K562 (cell line): ENCODE data around the gene ZBTB46. TPM values are rescaled to one million over a fixed set of nuclear protein-coding genes. Genes with fewer than 3 reads are reported as not detected.

ENCODE experiments used
- ARID3B ChIP-seq: fragments of 250-450 bp; sonication (Bioruptor Pico); IDR thresholded peaks from 2 replicates; pipeline ENCODE4 v1.4.0; 2020; ENCODE audit warnings: borderline replicate concordance
- BDP1 ChIP-seq: IDR thresholded peaks from 3 replicates; pipeline ENCODE4 v1.6.1; 2011; ENCODE audit not compliant: insufficient read length, insufficient read depth
- C11orf30 ChIP-seq: fragments of 450-650 bp; IDR thresholded peaks from 2 replicates; pipeline ENCODE4 v1.6.1; 2016; ENCODE audit warnings: low read depth, mild to moderate bottlenecking
- CREB5 ChIP-seq: fragments of 250-450 bp; sonication (Bioruptor Pico); IDR thresholded peaks from 2 replicates; pipeline ENCODE4 v1.5.0; 2020; ENCODE audit warnings: mild to moderate bottlenecking
- KAT7 ChIP-seq: sonication (generic); formaldehyde crosslinking; IDR thresholded peaks from 2 replicates; pipeline ENCODE4 v1.8.0; 2022; ENCODE audit warnings: missing genetic modification reagents, mild to moderate bottlenecking, borderline replicate concordance
- MTF1 ChIP-seq: fragments of 250-450 bp; sonication (Bioruptor Pico); IDR thresholded peaks from 2 replicates; pipeline ENCODE4 v1.9.0; 2021; ENCODE audit warnings: moderate library complexity, mild to moderate bottlenecking, inconsistent platforms, borderline replicate concordance
- MXD1 ChIP-seq: fragments of 250-450 bp; sonication (Bioruptor Pico); IDR thresholded peaks from 2 replicates; pipeline ENCODE4 v1.8.0; 2021; ENCODE audit warnings: borderline replicate concordance, mild to moderate bottlenecking, moderate library complexity; ENCODE audit not compliant: poor library complexity, severe bottlenecking
- NFYB ChIP-seq: IDR thresholded peaks from 2 replicates; pipeline ENCODE4 v1.6.1; 2011; ENCODE audit warnings: mild to moderate bottlenecking, moderate library complexity; ENCODE audit not compliant: insufficient read length; ENCODE audit errors: extremely low read depth
- RBM17 ChIP-seq: fragments of 200-400 bp; formaldehyde crosslinking; IDR thresholded peaks from 2 replicates; pipeline ENCODE4 v1.6.1; 2017; ENCODE audit warnings: low read depth, mild to moderate bottlenecking, low read length, borderline replicate concordance
- SAFB ChIP-seq: fragments of 200-400 bp; formaldehyde crosslinking; IDR thresholded peaks from 2 replicates; pipeline ENCODE4 v1.6.1; 2017; ENCODE audit warnings: low read depth, low read length, borderline replicate concordance
- SETDB1 ChIP-seq: IDR thresholded peaks from one replicate; pipeline ENCODE4 v1.6.1; 2012; ENCODE audit warnings: low read length, control low read depth, inconsistent platforms
- SLC30A9 ChIP-seq: fragments of 250-450 bp; sonication (Bioruptor Pico); IDR thresholded peaks from 2 replicates; pipeline ENCODE4 v1.8.0; 2022; ENCODE audit warnings: mild to moderate bottlenecking, moderate library complexity
- SMAD3 ChIP-seq: fragments of 450-650 bp; formaldehyde crosslinking; conservative IDR thresholded peaks from 2 replicates; pipeline ENCODE4 v1.4.0; 2020; ENCODE audit warnings: mild to moderate bottlenecking
- ZBTB33 ChIP-seq: sonication (generic); formaldehyde crosslinking; IDR thresholded peaks from 2 replicates; pipeline ENCODE4 v1.8.1; 2023; ENCODE audit warnings: mild to moderate bottlenecking, missing genetic modification reagents
- ZC3H11A ChIP-seq: IDR thresholded peaks from 2 replicates; pipeline ENCODE4 v1.6.1; 2012; ENCODE audit warnings: low read depth, low read length, improper control_type of control experiment
- ZNF224 ChIP-seq: sonication (generic); formaldehyde crosslinking; IDR thresholded peaks from 2 replicates; pipeline ENCODE4 v1.8.0; 2022; ENCODE audit warnings: mild to moderate bottlenecking, missing genetic modification reagents
- ZNF436 ChIP-seq: fragments of 250-450, 450-650 bp; sonication (Bioruptor Pico); formaldehyde crosslinking; IDR thresholded peaks from 2 replicates; pipeline ENCODE4 v1.7.0; 2020; ENCODE audit warnings: mild to moderate bottlenecking
- ZNF444 ChIP-seq: fragments of 250-450 bp; sonication (Bioruptor Pico); IDR thresholded peaks from 2 replicates; pipeline ENCODE4 v1.4.0; 2020; ENCODE audit warnings: mild to moderate bottlenecking, moderate library complexity
- ZNF76 ChIP-seq: fragments of 250-450 bp; sonication (Bioruptor Pico); IDR thresholded peaks from 2 replicates; pipeline ENCODE4 v1.4.0; 2020; ENCODE audit warnings: mild to moderate bottlenecking, moderate library complexity, borderline replicate concordance
- ZNF766 ChIP-seq: fragments of 200-800 bp; sonication (Bioruptor generic); conservative IDR thresholded peaks from 2 replicates; pipeline ENCODE4 v1.6.1; 2016; ENCODE audit warnings: missing genetic modification characterization, missing compliant biosample characterization
- ZSCAN32 ChIP-seq: fragments of 450-650 bp; formaldehyde crosslinking; IDR thresholded peaks from 2 replicates; pipeline ENCODE4 v1.4.0; 2020; ENCODE audit warnings: mild to moderate bottlenecking, moderate library complexity
- polyA plus RNA-seq, 8 experiments: library from polyadenylated mRNA; depleted of rRNA in 4 of 8; stranded (reverse) in 5 of 8; unstranded in 3 of 8; fragments of >200 nt; fragmentation: Nextera tagmentation in 2 of 8; fragmentation: Illumina TruSeq in 1 of 8; extraction: Ambion mirVana in 2 of 8; extraction: Trizol in 1 of 8; gene quantifications; 2 replicates each; pipeline versions ENCODE4 v1.2.1 to v1.2.3, GENCODE V29; 2011 to 2014; ENCODE audit warnings: inconsistent platforms in 1 of 8, missing spikeins in 1 of 8
- total RNA-seq, 7 experiments: library from RNA; depleted of rRNA in 6 of 7; stranded (reverse); fragments of >200 nt in 6 of 7; fragmentation: Illumina TruSeq in 2 of 7; extraction: Trizol in 2 of 7; gene quantifications; 2 replicates each; pipeline versions ENCODE4 v1.2.1 to v1.2.3, GENCODE V29; 2011 to 2021; ENCODE audit warnings: low replicate concordance in 1 of 7
- TF ChIP-seq, protein P1 (sequence below): fragments of 450-650 bp; IDR thresholded peaks from 2 replicates; pipeline ENCODE4 v1.6.1; 2014; ENCODE audit warnings: low read depth, mild to moderate bottlenecking, moderate library complexity, borderline replicate concordance

The ZBTB46 gene
- total and polyA plus RNA-seq, 9 of the 15 experiments (the other 6 are each of a cell fraction or from before 2014, with no cell fraction given), result 0.29 to 4.1 (median 1.1) TPM

- TF ChIP-seq, protein P1, sequence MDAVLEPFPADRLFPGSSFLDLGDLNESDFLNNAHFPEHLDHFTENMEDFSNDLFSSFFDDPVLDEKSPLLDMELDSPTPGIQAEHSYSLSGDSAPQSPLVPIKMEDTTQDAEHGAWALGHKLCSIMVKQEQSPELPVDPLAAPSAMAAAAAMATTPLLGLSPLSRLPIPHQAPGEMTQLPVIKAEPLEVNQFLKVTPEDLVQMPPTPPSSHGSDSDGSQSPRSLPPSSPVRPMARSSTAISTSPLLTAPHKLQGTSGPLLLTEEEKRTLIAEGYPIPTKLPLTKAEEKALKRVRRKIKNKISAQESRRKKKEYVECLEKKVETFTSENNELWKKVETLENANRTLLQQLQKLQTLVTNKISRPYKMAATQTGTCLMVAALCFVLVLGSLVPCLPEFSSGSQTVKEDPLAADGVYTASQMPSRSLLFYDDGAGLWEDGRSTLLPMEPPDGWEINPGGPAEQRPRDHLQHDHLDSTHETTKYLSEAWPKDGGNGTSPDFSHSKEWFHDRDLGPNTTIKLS, result peak; percentile 93
- TF ChIP-seq ARID3B (CRISPR knock-in tag), result no peak
- TF ChIP-seq ZNF76 (CRISPR knock-in tag), result no peak
- no peak for TF ChIP-seq BDP1
- TF ChIP-seq SETDB1, result no peak
- no peak for TF ChIP-seq ZNF444 (CRISPR knock-in tag)
- TF ChIP-seq ZBTB33, result peak; percentile 79
- no peak for TF ChIP-seq ZNF436
- no peak for TF ChIP-seq ZNF224 (CRISPR knock-in tag)
- TF ChIP-seq NFYB, result peak; percentile 94
- TF ChIP-seq RBM17, result no peak
- TF ChIP-seq ZSCAN32, result no peak
- no peak for TF ChIP-seq CREB5 (CRISPR knock-in tag)
- no peak for TF ChIP-seq SLC30A9 (CRISPR knock-in tag)
- peak; percentile 98 for TF ChIP-seq C11orf30
- no peak for TF ChIP-seq ZNF766 (CRISPR knock-in tag)
- no peak for TF ChIP-seq MXD1 (CRISPR knock-in tag)
- TF ChIP-seq ZC3H11A, result no peak
- no peak for TF ChIP-seq SAFB
- TF ChIP-seq KAT7, result no peak
- TF ChIP-seq SMAD3, result no peak
- no peak for TF ChIP-seq MTF1
Observed at GRCh38 chr20:63864978-63865640, 34.0 kb upstream of the ZBTB46 start, which contains the start of gene TPD52L2 (continued).
